ENCODE results near the gene FAM117B. TPM values are rescaled to one million over a fixed set of nuclear protein-coding genes. Genes with fewer than 3 reads are reported as not detected.
A peak's percentile ranks its signal among the peaks of the same experiment; 100 is the strongest.

FAM117B gene
- total RNA-seq, 2 experiments from 2014 or later, result 23.4 to 25.0 TPM

DNA sequence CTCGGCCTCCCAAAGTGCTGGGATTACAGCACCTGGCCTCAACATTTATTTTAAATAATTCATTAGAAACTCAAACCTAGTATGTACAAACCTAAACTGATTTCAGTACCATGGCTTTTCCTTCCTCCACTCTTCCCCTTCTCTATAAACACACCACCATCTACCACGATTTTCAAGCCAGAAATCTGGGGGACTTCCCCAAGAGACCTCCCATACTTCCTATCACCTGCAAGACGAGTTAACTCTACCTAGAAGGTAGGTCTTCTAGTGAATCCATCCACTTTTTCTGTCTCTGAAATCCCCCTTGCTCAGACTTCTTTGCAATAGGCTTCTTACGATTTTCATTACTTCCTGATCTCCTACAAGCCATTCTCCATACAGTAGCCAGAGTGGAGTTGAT is 7.7 kb upstream of the FAM117B start:
- H3K4me3 Mint-ChIP-seq, result no peak overlapping the region
- H3K36me3 Mint-ChIP-seq, result no peaks in the 10 kb centered on the region
- no peaks in the 10 kb centered on the region for H3K9me3 Mint-ChIP-seq
- no peak overlapping the region for H3K27ac Mint-ChIP-seq
- DNase-seq, result no peak
- H3K27me3 Mint-ChIP-seq, result no peaks in the 10 kb centered on the region
- peaks cover 4% of the 10 kb centered on the region for H3K4me1 Mint-ChIP-seq

DNA sequence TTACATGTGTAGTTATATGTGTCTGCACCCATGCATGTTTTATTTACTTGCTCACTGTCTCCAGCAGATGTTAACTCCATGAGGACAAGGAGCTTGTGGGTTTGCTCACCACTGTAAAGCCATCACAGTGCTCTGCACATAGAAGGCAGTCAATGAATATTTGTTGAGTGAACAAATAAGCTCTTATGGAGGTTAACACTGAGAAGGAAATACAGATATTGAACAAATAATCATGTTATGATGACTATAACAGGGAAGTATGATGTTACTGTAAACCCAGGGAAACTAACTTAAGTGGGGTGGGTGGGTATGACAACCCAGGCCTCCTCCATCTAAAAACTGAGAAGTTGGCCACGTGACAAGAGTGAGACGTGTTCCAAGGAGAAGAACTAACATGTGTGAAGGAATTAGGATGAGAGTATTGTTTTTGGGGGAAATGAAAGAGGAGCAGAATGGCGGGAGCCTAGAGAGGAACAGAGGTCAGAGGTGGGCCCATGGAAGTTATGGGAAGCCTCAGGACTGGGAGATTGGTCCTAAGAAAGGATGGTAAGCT is 6.0 kb upstream of the FAM117B start:
- DNase-seq, result no peak
- H3K36me3 Mint-ChIP-seq, result peaks cover under 1% of the 10 kb centered on the region
- H3K4me3 Mint-ChIP-seq, result no peak overlapping the region
- H3K27ac Mint-ChIP-seq, result no peak overlapping the region
- no peaks in the 10 kb centered on the region for H3K27me3 Mint-ChIP-seq
- no peaks in the 10 kb centered on the region for H3K9me3 Mint-ChIP-seq
- peaks cover 11% of the 10 kb centered on the region for H3K4me1 Mint-ChIP-seq

DNA sequence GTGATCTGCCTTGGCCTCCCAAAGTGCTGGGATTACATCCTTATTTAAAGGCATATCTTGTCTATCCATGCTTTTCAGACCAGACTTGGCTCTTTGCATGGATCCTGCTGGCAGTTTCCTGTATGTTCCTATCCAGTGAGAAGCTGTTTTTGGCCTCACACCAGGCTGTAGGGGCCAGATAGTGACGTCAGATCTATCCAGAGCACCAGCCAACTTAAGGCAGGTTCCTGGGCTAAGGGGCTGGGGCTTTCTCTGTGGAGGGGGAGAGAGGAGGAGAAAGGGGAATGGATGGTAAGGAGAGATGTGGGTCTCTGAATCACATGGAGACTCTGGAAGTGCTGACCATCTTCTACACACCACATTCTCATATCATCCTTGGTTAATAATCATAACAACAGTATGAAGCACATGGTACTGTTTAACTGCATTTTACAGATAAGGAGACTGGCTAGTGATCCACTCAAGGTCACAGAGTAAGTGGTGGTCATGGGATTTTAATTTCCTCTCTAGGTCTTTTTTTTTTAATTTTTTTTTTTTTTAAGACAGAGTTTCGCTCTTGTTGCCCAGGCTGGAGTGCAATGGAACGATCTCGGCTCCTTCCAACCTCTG is 2.0 kb upstream of the FAM117B start:
- peaks cover 11% of the 10 kb centered on the region for H3K36me3 Mint-ChIP-seq
- H3K27me3 Mint-ChIP-seq, result no peaks in the 10 kb centered on the region
- peak overlapping the region; percentile 75 for H3K27ac Mint-ChIP-seq
- peak overlapping the region; percentile 33 for H3K4me3 Mint-ChIP-seq
- DNase-seq, result no peak
- peaks cover 24% of the 10 kb centered on the region for H3K4me1 Mint-ChIP-seq
- no peaks in the 10 kb centered on the region for H3K9me3 Mint-ChIP-seq

DNA sequence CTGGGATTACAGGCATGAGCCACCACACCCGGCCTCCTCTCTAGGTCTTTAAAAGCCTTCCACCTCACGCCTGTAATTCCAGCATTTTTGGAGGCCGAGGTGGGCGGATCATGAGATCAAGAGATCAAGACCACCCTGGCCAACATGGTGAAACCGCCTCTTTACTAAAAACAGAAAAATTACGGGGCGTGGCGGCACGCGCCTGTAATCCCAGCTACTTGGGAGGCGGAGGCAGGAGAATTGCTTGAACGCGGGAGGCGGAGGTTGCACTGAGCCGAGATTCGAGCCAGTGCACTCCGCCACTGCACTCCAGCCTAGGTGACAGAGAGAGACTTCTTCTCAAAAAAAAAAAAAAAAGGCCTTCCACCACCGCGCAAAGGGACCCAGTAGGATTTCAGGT is 1.3 kb upstream of the FAM117B start:
- DNase-seq, result no peak
- peaks cover 30% of the 10 kb centered on the region for H3K4me1 Mint-ChIP-seq
- H3K27me3 Mint-ChIP-seq, result no peaks in the 10 kb centered on the region
- H3K27ac Mint-ChIP-seq, result peak overlapping the region; percentile 96
- H3K4me3 Mint-ChIP-seq, result peak overlapping the region; percentile 92
- H3K9me3 Mint-ChIP-seq, result no peaks in the 10 kb centered on the region
- H3K36me3 Mint-ChIP-seq, result peaks cover 15% of the 10 kb centered on the region

DNA sequence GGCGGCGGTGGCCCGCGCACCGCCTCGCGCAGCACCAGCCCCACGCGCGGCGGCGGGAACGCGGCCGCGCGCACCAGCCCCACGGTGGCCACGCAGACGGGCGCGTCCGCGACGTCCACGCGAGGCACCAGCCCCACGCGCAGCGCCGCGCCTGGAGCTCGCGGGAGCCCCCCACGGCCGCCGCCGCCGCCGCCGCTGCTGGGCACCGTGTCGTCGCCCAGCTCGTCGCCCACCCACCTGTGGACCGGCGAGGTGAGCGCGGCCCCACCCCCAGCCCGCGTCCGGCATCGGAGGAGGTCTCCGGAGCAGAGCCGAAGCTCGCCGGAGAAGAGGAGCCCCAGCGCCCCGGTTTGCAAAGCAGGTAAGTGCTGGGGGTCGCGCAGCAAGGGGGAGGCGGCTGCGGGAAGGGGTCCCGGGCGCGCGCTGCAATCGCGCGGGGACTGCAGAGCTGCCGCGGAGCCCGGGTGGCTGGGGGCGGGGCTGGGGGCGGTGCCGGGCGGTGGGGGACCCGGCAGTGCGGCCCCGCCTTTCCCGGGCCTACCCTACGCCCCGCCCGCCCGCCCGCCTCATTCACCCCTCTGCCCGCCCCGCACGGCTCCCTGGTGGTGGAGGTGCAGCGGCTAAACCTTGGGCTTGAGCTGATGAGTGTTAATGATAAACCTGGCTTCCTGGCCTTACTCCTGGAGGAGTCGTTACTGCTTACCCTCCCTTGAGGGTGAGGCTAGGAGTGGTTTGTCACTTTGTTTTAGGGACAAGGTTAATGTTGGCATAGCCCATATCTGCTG is 851 bp downstream of the FAM117B start:
- no peaks in the 10 kb centered on the region for H3K27me3 Mint-ChIP-seq
- peaks cover 47% of the 10 kb centered on the region for H3K4me1 Mint-ChIP-seq
- peak overlapping the region; percentile 93 for H3K27ac Mint-ChIP-seq
- peak overlapping the region; percentile 92 for H3K4me3 Mint-ChIP-seq
- no peaks in the 10 kb centered on the region for H3K9me3 Mint-ChIP-seq
- peaks cover 17% of the 10 kb centered on the region for H3K36me3 Mint-ChIP-seq
- DNase-seq, result peak; percentile 87

DNA sequence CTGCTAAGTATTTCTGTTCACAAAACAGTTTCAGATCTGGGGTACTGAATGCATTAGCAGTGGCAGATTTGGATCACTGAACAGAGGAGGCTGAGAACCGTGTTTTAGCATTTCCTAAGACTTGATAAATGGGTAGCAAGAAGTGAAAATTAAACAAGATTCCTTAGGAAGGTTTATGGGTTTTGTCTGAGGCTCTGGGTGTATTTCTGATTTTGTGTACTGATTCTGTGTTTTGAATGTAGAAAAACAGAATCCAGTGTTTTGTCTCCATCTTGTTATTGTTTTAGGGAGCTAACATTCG is 1.4 kb downstream of the FAM117B start:
- Mint-ChIP-seq H3K4me3 (peak overlapping the region; percentile 87), H3K27me3 (no peaks in the 10 kb centered on the region), H3K9me3 (no peaks in the 10 kb centered on the region), H3K4me1 (peaks cover 53% of the 10 kb centered on the region), H3K27ac (peak overlapping the region; percentile 93), H3K36me3 (peaks cover 20% of the 10 kb centered on the region)
- DNase-seq, result no peak

DNA sequence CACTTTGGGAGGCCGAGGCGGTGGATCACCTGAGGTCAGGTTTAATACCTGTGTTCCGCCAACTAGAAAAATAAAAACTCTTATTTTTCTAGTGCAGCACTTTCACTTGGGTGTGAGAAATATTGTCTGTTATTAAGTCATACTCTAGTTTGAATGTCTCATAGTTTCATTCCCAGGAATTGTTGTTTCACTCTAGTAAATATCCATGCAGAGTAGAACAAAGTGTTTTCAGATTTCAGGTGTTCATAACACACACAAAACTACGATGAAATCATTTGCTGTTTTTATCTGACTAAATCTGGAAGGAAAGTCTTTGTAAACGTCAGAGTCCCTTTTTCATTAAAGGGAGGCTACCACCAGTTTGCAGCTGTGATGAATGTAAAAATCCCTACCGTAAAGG is 4.0 kb downstream of the FAM117B start:
- Mint-ChIP-seq H3K4me1 (peaks cover 50% of the 10 kb centered on the region), H3K9me3 (no peaks in the 10 kb centered on the region), H3K36me3 (peaks cover 19% of the 10 kb centered on the region), H3K27me3 (no peaks in the 10 kb centered on the region), H3K4me3 (peak overlapping the region; percentile 84), H3K27ac (peak overlapping the region; percentile 97)
- no peak for DNase-seq

DNA sequence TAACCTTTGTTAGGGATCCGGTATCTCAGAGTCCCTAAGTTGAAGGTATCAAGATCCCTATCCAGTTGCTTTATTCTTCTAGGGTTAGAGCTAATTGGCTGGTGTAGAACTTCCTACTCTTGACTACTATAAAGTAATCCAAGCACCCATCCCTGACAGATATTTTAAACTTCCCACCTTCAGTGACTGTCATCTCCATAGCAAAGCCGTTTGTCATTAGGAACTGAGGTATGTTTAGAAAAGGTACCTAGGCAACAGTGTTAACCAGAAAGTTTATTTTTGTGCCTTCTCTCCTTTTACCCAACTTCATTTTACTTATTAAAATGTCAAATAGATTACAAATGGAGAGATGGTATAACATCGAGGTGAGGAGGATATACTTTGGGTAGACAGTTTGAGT is 4.5 kb downstream of the FAM117B start:
- DNase-seq, result no peak
- H3K4me3 Mint-ChIP-seq, result peak overlapping the region; percentile 84
- peak overlapping the region; percentile 97 for H3K27ac Mint-ChIP-seq
- H3K27me3 Mint-ChIP-seq, result no peaks in the 10 kb centered on the region
- peaks cover 47% of the 10 kb centered on the region for H3K4me1 Mint-ChIP-seq
- peaks cover 18% of the 10 kb centered on the region for H3K36me3 Mint-ChIP-seq
- H3K9me3 Mint-ChIP-seq, result no peaks in the 10 kb centered on the region

DNA sequence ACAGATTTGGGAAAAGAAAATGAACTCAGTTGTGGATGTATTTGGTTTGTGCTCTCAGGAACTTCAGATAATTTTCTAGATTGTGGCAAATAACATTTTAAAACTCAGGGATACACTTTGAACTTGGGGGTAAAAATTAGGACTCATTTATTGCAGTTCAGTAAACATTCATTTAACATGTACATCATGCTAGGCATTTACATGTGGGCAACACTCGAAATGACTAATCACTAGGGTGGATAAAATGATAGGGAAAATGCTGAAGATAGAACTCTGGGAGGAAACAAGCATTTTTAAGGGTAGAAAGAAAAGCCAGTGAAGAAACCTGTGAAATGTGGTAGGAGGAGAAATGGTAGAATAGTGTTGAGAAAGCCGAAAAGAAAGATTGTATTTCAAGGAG is 7.8 kb downstream of the FAM117B start:
- no peaks in the 10 kb centered on the region for H3K27me3 Mint-ChIP-seq
- no peak overlapping the region for H3K4me3 Mint-ChIP-seq
- no peak overlapping the region for H3K27ac Mint-ChIP-seq
- H3K36me3 Mint-ChIP-seq, result peaks cover 11% of the 10 kb centered on the region
- no peak for DNase-seq
- H3K4me1 Mint-ChIP-seq, result peaks cover 57% of the 10 kb centered on the region
- H3K9me3 Mint-ChIP-seq, result peaks cover 1% of the 10 kb centered on the region

DNA sequence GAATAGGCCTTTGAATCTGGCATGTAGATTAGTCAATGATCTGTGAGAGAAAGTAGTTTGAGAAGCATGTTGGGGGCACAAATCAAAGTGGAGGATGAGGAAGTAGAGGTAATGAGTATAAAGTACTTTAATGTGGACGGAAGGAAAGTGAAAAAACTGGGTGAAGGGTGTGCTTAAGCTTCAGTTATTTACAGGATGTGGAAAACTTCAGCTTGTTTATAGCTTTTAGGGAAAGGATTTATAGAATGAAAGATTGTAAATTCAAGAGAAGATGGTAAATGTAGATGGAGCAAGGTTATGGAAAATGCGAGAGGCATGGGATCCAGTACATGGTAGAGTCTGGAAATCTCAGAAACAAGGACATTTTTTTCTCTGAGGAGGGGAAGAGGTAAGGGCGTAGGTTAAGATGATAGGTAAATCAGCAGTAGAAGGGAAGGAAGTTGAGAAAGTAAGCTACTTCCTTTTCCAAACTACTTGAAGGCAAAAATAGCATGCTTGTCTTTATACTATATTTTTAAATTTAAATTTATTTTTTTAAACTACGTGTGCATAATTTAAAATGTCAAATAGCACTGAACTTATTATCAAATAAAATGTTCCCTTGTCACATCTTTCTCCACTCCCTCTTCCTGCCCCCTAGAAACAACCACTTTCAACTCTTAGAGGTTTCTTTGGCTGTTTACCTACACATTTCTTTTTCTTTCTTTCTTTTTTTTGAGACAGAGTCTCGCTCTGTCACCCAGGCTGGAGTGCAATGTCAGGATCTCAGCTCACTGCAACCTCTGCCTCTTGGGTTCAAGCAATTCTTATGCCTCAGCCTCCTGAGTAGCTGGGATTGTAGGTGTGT is 8.5 kb downstream of the FAM117B start:
- peak overlapping the region; percentile 76 for H3K4me3 Mint-ChIP-seq
- peaks cover 58% of the 10 kb centered on the region for H3K4me1 Mint-ChIP-seq
- H3K9me3 Mint-ChIP-seq, result peaks cover 1% of the 10 kb centered on the region
- no peak for DNase-seq
- H3K27me3 Mint-ChIP-seq, result no peaks in the 10 kb centered on the region
- peak overlapping the region; percentile 96 for H3K27ac Mint-ChIP-seq
- H3K36me3 Mint-ChIP-seq, result peaks cover 12% of the 10 kb centered on the region

DNA sequence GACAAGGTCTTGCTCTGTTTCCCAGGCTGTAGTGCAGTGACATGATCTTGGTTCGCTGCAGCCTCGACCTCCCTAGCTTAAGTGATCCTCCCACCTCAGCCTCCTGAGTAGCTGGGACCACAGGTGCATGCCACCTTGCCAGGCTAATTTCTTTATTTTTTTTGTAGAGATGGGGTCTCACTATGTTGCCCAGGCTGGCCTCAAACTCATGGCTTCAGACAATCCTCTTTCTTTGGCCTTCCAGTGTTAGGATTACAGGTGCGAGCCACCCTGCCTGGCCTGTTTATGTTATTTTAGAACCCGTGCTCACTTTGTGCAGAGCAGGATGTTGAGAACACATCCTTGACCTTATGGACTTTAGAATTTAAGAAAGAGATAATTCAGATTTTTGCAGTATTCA is 17.4 kb downstream of the FAM117B start:
- peaks cover 1% of the 10 kb centered on the region for H3K9me3 Mint-ChIP-seq
- H3K4me3 Mint-ChIP-seq, result no peak overlapping the region
- peaks cover 18% of the 10 kb centered on the region for H3K36me3 Mint-ChIP-seq
- peaks cover 58% of the 10 kb centered on the region for H3K4me1 Mint-ChIP-seq
- H3K27ac Mint-ChIP-seq, result no peak overlapping the region
- DNase-seq, result no peak
- no peaks in the 10 kb centered on the region for H3K27me3 Mint-ChIP-seq

DNA sequence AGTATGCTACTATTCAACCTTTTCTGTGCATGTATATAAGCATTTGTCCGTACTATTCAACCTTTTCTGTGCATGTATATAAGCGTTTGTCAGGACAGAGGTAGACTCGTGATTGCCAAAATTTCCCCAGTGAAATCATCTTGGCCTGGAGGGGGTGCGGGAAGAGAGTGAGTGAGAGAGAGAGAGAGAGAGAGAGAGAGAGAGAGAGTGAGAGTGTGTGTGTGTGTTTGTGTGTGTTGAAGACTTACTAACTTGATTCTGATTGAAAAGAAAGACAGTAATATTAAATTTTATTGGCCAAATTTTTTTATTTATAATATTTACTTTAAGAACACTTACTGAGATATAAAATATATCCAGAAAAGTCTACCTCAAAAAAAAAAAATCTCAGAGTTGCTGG is 19.1 kb downstream of the FAM117B start:
- H3K9me3 Mint-ChIP-seq, result peaks cover 1% of the 10 kb centered on the region
- H3K27me3 Mint-ChIP-seq, result no peaks in the 10 kb centered on the region
- H3K27ac Mint-ChIP-seq, result peak overlapping the region; percentile 30
- peaks cover 65% of the 10 kb centered on the region for H3K4me1 Mint-ChIP-seq
- H3K4me3 Mint-ChIP-seq, result peak overlapping the region; percentile 12
- H3K36me3 Mint-ChIP-seq, result peaks cover 14% of the 10 kb centered on the region
- no peak for DNase-seq

DNA sequence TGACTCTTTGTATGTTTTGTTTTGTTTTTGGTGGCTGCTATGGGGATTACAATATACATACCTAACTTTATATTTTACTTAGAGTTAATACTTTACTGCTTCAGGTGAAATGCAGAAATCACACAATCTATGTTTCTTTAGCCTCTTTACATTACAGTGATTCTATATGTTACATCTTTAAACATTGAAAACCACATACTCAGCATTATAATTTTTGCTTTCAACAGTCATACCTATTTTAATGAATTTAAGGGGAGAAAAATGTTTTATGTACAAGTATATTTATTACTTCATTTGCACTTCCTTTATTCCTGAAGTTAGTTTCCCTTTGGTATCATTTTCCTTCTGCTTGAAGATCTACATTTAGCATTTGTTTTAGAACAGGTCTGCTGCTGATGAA is 23.1 kb downstream of the FAM117B start:
- no peak for DNase-seq
- Mint-ChIP-seq H3K4me3 (no peak overlapping the region), H3K27me3 (no peaks in the 10 kb centered on the region), H3K9me3 (no peaks in the 10 kb centered on the region), H3K36me3 (peaks cover 26% of the 10 kb centered on the region), H3K4me1 (peaks cover 68% of the 10 kb centered on the region), H3K27ac (peak overlapping the region; percentile 77)

DNA sequence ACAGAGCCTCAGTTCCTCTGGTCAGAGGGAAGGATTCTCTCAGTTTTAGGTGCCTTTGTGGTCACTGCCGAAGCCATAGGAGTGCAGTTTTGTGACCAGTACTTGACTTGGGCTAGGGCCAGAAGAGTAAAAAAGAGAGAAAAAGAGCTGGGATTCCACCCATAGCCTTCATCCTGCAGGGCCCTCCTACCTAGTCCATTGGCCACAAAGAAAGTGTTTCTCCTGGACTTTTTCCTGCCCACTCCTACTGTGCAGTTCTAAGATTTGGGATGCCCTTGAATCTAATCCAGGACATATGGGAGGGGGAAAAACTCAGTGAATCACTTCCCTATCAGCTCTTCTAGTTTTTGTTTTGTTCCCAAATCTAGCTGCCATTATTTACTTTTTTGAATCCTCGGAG is 26.0 kb downstream of the FAM117B start:
- Mint-ChIP-seq H3K36me3 (peaks cover 29% of the 10 kb centered on the region), H3K9me3 (no peaks in the 10 kb centered on the region), H3K27me3 (no peaks in the 10 kb centered on the region), H3K27ac (peak overlapping the region; percentile 35), H3K4me3 (no peak overlapping the region), H3K4me1 (peaks cover 69% of the 10 kb centered on the region)
- DNase-seq, result no peak

DNA sequence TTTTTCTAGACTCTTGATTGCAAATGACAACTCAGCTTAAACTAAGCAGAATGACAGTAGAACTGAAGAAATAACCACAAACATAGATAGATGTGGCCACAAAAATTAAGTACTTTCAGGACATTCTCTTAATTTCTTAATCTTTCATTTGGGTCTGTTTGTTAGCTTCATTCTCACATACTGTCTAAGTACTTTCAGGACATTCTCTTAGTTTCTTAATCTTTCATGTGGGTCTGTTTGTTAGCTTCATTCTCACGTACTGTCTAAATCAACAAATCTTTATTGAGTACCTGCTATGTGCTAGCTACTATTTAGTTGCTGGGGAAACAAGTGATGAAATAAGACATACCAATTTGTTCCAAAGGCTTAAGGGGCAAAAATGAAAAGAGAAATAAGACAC is 35.1 kb downstream of the FAM117B start:
- Mint-ChIP-seq H3K27me3 (no peaks in the 10 kb centered on the region), H3K9me3 (peaks cover 9% of the 10 kb centered on the region), H3K4me1 (peaks cover 85% of the 10 kb centered on the region), H3K36me3 (peaks cover 49% of the 10 kb centered on the region), H3K27ac (peak overlapping the region; percentile 94), H3K4me3 (peak overlapping the region; percentile 76)
- no peak for DNase-seq
